ENCODE measurements around the gene RSF1. TPM values are rescaled to one million over a fixed set of nuclear protein-coding genes. Genes with fewer than 3 reads are reported as not detected.

Gene RSF1
- total RNA-seq, 1 experiment from 2014 or later, result 43.1 TPM

- POLR2A ChIA-PET, result no interaction called here
These were observed 5.7 kb downstream of the RSF1 start for GRCh38 chr11:77814848-77815247.

GRCh38 chr11:77813256-77813655, 7.3 kb downstream of the RSF1 start:
- H2AFZ ChIP-seq (ENCODE audit: low read depth, low read length, poor library complexity, severe bottlenecking), result no peak overlapping the region
- no peak overlapping the region for H3K4me3 ChIP-seq (replicated peaks in 1 of 2; ENCODE audit: low read depth in 1 of 2, low read length in 2 of 2)
- intact Hi-C loops (cut with micrococcal nuclease), result no loop called here
- ChIA-PET POLR2A (no interaction called here), RAD21 (ENCODE audit: low non-redundant PET in 1 of 2, low total read pairs in 2 of 2, uncharacterized antibody in 2 of 2, unreplicated experiment in 2 of 2) (no interaction called here), CTCF (no interaction called here)
- H3K79me2 ChIP-seq (ENCODE audit: insufficient read depth, low read length), result peaks cover 90% of the 10 kb centered on the region
- no peaks in the 10 kb centered on the region for H3K4me1 ChIP-seq (ENCODE audit: control insufficient read depth in 1 of 2, insufficient read depth in 2 of 2, low read length in 2 of 2)
- DNase-seq (ENCODE audit: low read depth, low spot score) (no peak), ATAC-seq (no peak)
- BruUV-seq (replicated peaks), result no TSS peak
- H3K36me3 ChIP-seq (ENCODE audit: control insufficient read depth in 1 of 2, insufficient read depth in 2 of 2, low read length in 2 of 2), result peaks cover 4 to 6% of the 10 kb centered on the region in 2 experiments; a peak in 1 of 4 replicates
- TF ChIP-seq POLR2A (IDR thresholded peaks at IDR 0.05; ENCODE audit: borderline replicate concordance, extremely low read depth, insufficient read depth, insufficient read length) (no peak), ELF1 (IDR thresholded peaks at IDR 0.05; ENCODE audit: borderline replicate concordance, low read depth) (no peak), RAD21 (IDR thresholded peaks at IDR 0.05; ENCODE audit: low read depth) (no peak), CEBPB (IDR thresholded peaks at IDR 0.05; ENCODE audit: low read depth) (no peak), CBX3 (IDR thresholded peaks at IDR 0.05; ENCODE audit: low read depth) (no peak), POLR2AphosphoS5 (IDR thresholded peaks at IDR 0.05; ENCODE audit: low read depth, low read length) (no peak), JUND (IDR thresholded peaks at IDR 0.05) (no peak), MAX (IDR thresholded peaks at IDR 0.05) (no peak), ZFX (IDR thresholded peaks at IDR 0.05) (no peak), REST (IDR thresholded peaks at IDR 0.05; ENCODE audit: low read depth) (no peak)
- H4K20me1 ChIP-seq (ENCODE audit: insufficient read depth), result no peaks in the 10 kb centered on the region
- no peak overlapping the region for H3K9ac ChIP-seq (ENCODE audit: low read length)
- H3K4me2 ChIP-seq (ENCODE audit: low read length), result no peak overlapping the region
- no peak overlapping the region for H3K27ac ChIP-seq (ENCODE audit: low read depth, low read length)
- peaks cover 3 to 5% of the 10 kb centered on the region in 2 experiments; a peak in 2 of 4 replicates for H3K9me3 ChIP-seq (ENCODE audit: control insufficient read depth in 1 of 2, insufficient read depth in 1 of 2, low read depth in 1 of 2, low read length in 2 of 2)
- H3K9me2 ChIP-seq (ENCODE audit: insufficient read depth), result no peaks in the 10 kb centered on the region
- no peaks in the 10 kb centered on the region for H3K27me3 ChIP-seq (ENCODE audit: insufficient read depth, low read length)

More at GRCh38 chr11:77814848-77815247, 5.7 kb downstream of the RSF1 start:
- ChIA-PET RAD21 (ENCODE audit: low non-redundant PET in 1 of 2, low total read pairs in 2 of 2, uncharacterized antibody in 2 of 2, unreplicated experiment in 2 of 2) (no interaction called here), CTCF (no interaction called here)
- no peak overlapping the region for H3K4me2 ChIP-seq (ENCODE audit: low read length)
- DNase-seq (ENCODE audit: low read depth, low spot score) (no peak), ATAC-seq (no peak)
- H3K27ac ChIP-seq (ENCODE audit: low read depth, low read length), result no peak overlapping the region
- H3K4me1 ChIP-seq (ENCODE audit: control insufficient read depth in 1 of 2, insufficient read depth in 2 of 2, low read length in 2 of 2), result peaks cover 5 to 6% of the 10 kb centered on the region in 2 experiments; a peak in 3 of 4 replicates
- no TSS peak for BruUV-seq (replicated peaks)
- intact Hi-C loops (cut with micrococcal nuclease), result loop anchor here (5.0 kb wide), 1 partner anchor 38 kb away; no protein-coding TSS in a partner anchor
- H3K36me3 ChIP-seq (ENCODE audit: control insufficient read depth in 1 of 2, insufficient read depth in 2 of 2, low read length in 2 of 2), result peaks cover 4 to 6% of the 10 kb centered on the region in 2 experiments; a peak in 1 of 4 replicates
- peaks cover 94% of the 10 kb centered on the region for H3K79me2 ChIP-seq (ENCODE audit: insufficient read depth, low read length)
- H3K9me3 ChIP-seq (ENCODE audit: control insufficient read depth in 1 of 2, insufficient read depth in 1 of 2, low read depth in 1 of 2, low read length in 2 of 2), result peaks cover 3 to 5% of the 10 kb centered on the region in 2 experiments; a peak in 2 of 4 replicates
- no peaks in the 10 kb centered on the region for H3K9me2 ChIP-seq (ENCODE audit: insufficient read depth)
- no peaks in the 10 kb centered on the region; the same call in 1 of the 2 replicates for H4K20me1 ChIP-seq (ENCODE audit: insufficient read depth)
- no peak overlapping the region for H3K4me3 ChIP-seq (replicated peaks in 1 of 2; ENCODE audit: low read depth in 1 of 2, low read length in 2 of 2)
- no peaks in the 10 kb centered on the region for H3K27me3 ChIP-seq (ENCODE audit: insufficient read depth, low read length)
- H3K9ac ChIP-seq (ENCODE audit: low read length), result no peak overlapping the region
- TF ChIP-seq CTCF (IDR thresholded peaks at IDR 0.05 in 2 of 3, conservative IDR thresholded peaks at IDR 0.05 in 1 of 3; ENCODE audit: borderline replicate concordance in 1 of 3, insufficient read depth in 1 of 3, low read depth in 2 of 3, low read length in 2 of 3) (no peak), CBX3 (IDR thresholded peaks at IDR 0.05; ENCODE audit: low read depth) (peak; percentile 64; the same call in 1 of the 2 replicates)
- H2AFZ ChIP-seq (ENCODE audit: low read depth, low read length, poor library complexity, severe bottlenecking), result no peak overlapping the region

Data from HCT116 (cell line).